ENCODE results near the gene HIP1.

HIP1 gene

GRCh38 chr7:75591467-75592255 lies 147.1 kb downstream of the HIP1 start:
- DNase-seq (ENCODE audit: low read depth), result no peak
- no peak for TF ChIP-seq CTCF (IDR thresholded peaks at IDR 0.05; ENCODE audit: insufficient read depth, low read depth, low read length, missing control alignments)
- H3K4me3 ChIP-seq (ENCODE audit: low read depth, low read length), result no peak overlapping the region

- no peak overlapping the region for H3K4me3 ChIP-seq (ENCODE audit: low read depth, low read length)
- no peak for TF ChIP-seq CTCF (IDR thresholded peaks at IDR 0.05; ENCODE audit: insufficient read depth, low read depth, low read length, missing control alignments)
- no peak for DNase-seq (ENCODE audit: low read depth)
Measured at GRCh38 chr7:75590373-75591005, 148.3 kb downstream of the HIP1 start.

GRCh38 chr7:75584354-75584753 lies 154.4 kb downstream of the HIP1 start:
- no peak for DNase-seq (ENCODE audit: low read depth)
- no peak overlapping the region for H3K4me3 ChIP-seq (ENCODE audit: low read depth, low read length)
- no peak for TF ChIP-seq CTCF (IDR thresholded peaks at IDR 0.05; ENCODE audit: insufficient read depth, low read depth, low read length, missing control alignments)

GRCh38 chr7:75583255-75583654 lies 155.5 kb downstream of the HIP1 start:
- no peak overlapping the region for H3K4me3 ChIP-seq (ENCODE audit: low read depth, low read length)
- no peak for DNase-seq (ENCODE audit: low read depth)
- no peak for TF ChIP-seq CTCF (IDR thresholded peaks at IDR 0.05; ENCODE audit: insufficient read depth, low read depth, low read length, missing control alignments)

- no peak for TF ChIP-seq CTCF (IDR thresholded peaks at IDR 0.05; ENCODE audit: insufficient read depth, low read depth, low read length, missing control alignments)
- no peak for DNase-seq (ENCODE audit: low read depth)
- no peak overlapping the region for H3K4me3 ChIP-seq (ENCODE audit: low read depth, low read length)
Measured at GRCh38 chr7:75579899-75580298, 158.8 kb downstream of the HIP1 start.

- TF ChIP-seq CTCF (IDR thresholded peaks at IDR 0.05; ENCODE audit: insufficient read depth, low read depth, low read length, missing control alignments), result no peak
- H3K4me3 ChIP-seq (ENCODE audit: low read depth, low read length), result no peak overlapping the region
- DNase-seq (ENCODE audit: low read depth), result no peak
Measured at GRCh38 chr7:75578081-75578480, 160.7 kb downstream of the HIP1 start.
